HG03097 (cell line): Measurements from ENCODE around the gene RNF223.
"Not testable (repeated sequence)": the region's sequence is repeated elsewhere in the genome, so short reads cannot be mapped to it uniquely, and the experiment has no call there.

Source experiments
- ATAC-seq: cut with Tn5 transposase; IDR thresholded peaks from one replicate; pipeline ENCODE4 v1.9.1; 2021; ENCODE audit not compliant: unreplicated experiment, low FRiP score

The RNF223 gene

GRCh38 chr1:1074631-1075147 lies 583 bp upstream of the RNF223 start:
- no peak for ATAC-seq

GRCh38 chr1:1072849-1073742 lies 1.0 kb downstream of the RNF223 start:
- no peak for ATAC-seq

GRCh38 chr1:1072299-1072848 lies 1.7 kb downstream of the RNF223 start:
- no peak for ATAC-seq

- no peak for ATAC-seq
Measured at GRCh38 chr1:1071486-1072298, 2.4 kb downstream of the RNF223 start.

GRCh38 chr1:1069711-1070676 lies 4.1 kb downstream of the RNF223 start:
- no peak for ATAC-seq

GRCh38 chr1:1069056-1069710 lies 4.9 kb downstream of the RNF223 start:
- ATAC-seq, result peak; percentile 28

GRCh38 chr1:1068517-1069055 lies 5.5 kb downstream of the RNF223 start:
- no peak for ATAC-seq

- ATAC-seq, result no peak
Measured at GRCh38 chr1:1067860-1068516, 6.1 kb downstream of the RNF223 start.

GRCh38 chr1:1067284-1067859 lies 6.7 kb downstream of the RNF223 start:
- ATAC-seq, result no peak

GRCh38 chr1:1066403-1067283 lies 7.5 kb downstream of the RNF223 start:
- no peak for ATAC-seq

- not testable (repeated sequence) for ATAC-seq
Measured at GRCh38 chr1:1065940-1066304, 8.2 kb downstream of the RNF223 start.

GRCh38 chr1:1065265-1065939 lies 8.7 kb downstream of the RNF223 start:
- ATAC-seq, result no peak

- peak; percentile 40 for ATAC-seq
Measured at GRCh38 chr1:1063945-1064831, 9.9 kb downstream of the RNF223 start.

GRCh38 chr1:1063261-1063944 lies 10.7 kb downstream of the RNF223 start:
- peak; percentile 1 for ATAC-seq
